ENCODE results near the gene VPS35L.
A peak's percentile ranks its signal among the peaks of the same experiment; 100 is the strongest.
"Not testable (repeated sequence)": the region's sequence is repeated elsewhere in the genome, so short reads cannot be mapped to it uniquely, and the experiment has no call there.

Gene VPS35L

DNA sequence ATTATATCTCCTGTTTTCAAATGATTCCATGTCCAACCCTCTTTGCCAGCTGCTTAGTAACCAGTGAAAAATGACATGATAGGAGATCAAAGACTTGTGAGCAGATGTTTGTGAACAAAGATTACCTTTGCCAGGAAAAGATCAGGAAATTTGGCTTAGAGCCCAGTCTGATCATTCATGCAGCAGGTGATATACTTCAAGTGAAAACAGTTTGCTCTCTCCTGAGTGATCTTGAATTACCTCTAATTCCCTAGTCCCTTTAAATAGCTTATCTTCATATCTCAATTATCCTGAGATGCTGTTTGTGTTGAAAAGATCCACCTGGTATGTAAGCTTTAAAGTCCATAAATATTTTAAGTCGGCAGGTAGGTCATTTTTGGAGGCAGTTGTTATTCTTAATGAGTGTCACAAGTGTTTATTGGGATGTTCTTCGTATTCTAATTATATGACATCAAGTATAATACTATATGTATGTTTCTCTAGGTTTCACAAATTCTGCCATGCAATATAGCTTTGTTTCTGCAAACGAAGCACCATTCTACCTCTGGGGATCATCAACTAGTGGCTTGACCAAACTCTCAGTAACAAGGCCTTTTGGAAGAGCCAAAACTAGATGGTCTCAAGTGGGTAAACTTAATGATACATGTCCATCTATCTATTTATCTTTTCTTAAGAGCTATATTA is 13.2 kb upstream of the VPS35L start:
- DNase-seq = peak; percentile 66

DNA sequence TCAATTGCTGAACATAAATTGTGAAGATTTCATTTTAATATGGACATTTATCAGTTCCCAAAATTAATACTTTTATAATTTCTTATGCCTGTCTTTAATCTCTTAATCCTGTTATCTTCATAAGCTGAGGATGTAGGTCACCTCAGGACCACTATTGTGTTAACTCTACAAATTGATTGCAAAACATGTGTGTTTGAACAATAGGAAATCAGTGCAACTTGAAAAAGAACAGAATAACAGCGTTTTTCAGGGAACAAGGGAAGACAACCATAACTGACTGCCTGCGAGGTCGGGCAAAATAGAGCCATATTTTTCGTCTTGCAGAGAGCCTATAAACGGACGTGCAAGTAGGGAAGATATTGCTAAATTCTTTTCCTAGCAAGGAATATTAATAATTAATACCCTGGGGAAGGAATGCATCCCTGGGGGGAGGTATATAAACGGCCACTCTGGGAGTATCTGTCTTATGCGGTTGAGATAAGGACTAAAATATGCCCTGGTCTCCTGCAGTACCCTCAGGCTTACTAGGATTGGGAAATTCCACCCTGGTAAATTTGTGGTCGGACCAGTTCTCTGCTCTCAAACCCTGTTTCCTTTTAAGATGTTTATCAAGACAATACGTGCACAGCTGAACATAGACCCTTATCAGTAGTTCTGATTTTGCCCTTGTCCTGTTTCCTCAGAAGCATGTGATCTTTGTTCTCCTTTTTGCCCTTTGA is 12.1 kb upstream of the VPS35L start:
- DNase-seq = not testable (repeated sequence)

DNA sequence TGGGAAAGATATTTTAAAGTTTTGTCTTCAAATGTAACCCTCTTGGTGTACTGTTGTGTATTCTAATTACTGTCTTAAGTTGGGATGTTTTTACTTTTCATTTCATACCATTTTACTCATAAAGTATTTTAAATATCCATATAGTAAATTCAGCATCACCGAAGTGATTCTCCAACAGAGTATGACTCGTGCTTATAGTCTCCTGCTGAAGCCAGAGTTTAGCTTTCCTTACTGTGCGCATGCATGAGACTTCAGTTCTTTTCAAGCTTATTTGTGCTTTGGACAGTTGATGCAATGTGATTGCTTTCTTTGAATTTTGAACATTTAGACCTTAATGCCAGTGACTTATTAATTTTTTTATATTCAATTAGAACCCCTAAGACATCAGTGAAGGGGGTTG is 7.4 kb upstream of the VPS35L start:
- DNase-seq = no peak

DNA sequence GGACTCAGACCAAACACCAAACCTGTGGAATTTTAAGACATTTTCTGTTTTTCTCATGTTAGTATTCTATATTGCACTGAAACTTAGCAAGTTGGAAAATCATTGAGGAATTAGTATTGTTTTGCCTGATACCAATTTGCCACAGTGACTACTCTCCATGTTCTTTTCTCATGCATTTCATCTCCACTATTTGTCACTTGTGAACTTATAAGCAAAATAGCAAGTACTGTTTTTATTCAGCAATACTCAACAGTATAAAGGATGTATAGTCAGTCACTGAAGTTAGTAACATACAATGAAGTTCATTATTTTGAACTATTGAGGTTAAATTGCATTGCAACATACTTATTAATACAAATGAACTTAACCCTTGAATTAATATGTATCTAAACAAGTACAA is 5.8 kb upstream of the VPS35L start:
- DNase-seq = no peak

DNA sequence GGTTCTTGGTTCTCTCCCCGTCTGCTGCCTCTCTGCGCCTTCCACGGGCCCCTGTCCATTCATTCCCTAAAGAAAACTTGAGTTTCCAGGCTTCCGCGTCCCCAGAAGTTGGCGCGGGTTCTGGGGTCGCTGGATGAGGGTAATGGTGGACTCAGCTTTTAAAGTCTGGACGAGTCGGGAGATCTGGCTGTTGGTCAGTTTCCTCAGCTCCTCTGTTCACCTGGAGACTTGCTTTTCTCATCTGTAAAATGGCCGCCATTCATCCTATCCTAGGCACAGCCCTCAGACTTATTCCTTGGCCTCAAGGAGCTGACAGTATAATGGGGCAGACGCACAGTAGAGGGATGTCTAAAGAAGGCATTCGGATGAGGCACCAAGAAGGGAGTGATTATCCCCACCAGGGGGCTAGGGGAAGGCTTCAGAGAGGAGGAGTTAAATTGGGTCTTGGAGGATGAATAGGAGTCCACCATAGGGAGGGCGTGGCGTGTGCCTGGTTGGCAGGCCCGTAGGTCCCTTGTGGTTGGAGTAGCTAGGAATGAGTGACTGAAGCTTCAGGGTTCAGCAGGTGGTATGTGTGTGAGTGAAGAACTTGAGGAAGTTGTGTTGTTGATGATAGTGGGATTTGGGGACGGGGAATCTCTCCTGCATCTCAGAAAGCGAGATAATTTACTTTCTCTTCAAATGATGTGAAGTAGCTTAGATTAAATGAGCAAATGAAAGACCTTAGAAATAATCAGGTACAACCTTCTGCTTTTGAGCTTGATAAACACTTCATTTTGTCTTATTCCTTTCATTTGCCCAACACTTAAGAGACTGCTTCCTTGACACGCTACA is 652 bp downstream of the VPS35L start:
- DNase-seq = no peak

DNA sequence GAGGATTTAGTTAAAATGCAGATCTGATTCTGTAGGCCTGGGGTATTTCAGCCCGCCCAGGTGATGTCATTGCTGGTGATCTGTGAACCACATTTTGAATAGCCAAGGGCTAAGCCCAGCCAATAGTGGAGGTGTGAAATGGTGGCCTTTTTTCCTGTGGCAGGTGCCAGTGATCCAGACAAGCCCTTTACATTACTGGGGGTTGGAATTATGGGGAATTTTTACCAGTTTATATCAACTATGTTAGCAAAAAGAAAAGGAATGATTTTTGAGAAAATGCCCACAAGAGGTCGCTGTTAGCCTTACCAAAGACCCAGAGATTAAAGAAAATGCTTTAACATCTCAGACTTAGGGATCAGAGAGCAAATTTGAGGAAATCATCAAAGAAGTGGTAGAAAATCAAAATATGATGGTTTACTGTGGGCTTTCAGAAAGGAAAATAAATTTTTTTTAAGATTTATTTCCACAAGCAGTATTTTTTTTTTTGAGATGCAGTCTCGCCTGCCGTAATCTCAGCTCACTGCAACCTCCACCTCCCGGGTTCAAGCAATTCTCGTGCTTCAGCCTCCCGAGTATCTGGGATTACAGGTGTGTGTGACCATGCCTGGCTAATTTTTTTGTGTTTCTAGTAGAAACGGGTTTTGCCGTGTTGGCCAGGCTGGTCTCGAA is 3.9 kb downstream of the VPS35L start:
- DNase-seq = peak; percentile 56

DNA sequence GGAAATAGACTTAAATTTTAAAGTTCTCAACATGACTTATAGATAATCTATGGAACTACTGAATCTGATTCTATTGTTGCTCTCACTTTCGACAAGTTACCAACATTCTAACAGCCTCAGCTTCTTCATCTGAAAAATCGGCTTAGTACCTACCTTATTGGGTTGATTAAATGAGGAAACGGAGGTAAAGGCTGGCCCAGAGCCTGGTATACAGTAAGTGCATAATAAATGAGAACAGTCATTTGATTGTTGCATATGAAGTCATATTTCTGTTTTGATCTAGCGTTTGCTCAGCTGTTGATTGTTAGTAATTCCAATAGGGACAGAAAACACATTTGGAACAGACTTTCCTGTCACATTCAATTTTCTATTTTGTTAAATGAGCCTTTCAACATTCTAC is 4.6 kb downstream of the VPS35L start:
- no peak for DNase-seq

DNA sequence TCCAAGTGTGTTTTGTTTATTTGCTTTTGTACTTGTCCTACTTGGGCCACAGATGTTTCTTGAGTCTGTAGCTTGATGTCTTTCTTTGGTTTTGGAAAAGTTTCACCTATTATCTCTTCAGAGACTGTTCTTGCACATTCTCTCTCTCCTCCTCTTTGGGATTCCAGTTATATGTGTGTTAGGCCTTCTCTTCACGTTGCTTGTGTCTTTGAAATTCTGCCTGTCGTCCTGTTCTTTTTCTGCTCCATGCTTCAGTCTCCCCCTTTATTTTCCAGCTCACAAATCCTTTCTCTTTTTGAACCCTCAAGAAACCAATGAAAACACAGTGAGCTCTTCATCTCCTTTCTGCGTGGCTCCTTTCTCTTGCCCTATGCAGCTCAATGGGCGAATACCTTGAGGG is 7.9 kb downstream of the VPS35L start:
- DNase-seq = no peak

DNA sequence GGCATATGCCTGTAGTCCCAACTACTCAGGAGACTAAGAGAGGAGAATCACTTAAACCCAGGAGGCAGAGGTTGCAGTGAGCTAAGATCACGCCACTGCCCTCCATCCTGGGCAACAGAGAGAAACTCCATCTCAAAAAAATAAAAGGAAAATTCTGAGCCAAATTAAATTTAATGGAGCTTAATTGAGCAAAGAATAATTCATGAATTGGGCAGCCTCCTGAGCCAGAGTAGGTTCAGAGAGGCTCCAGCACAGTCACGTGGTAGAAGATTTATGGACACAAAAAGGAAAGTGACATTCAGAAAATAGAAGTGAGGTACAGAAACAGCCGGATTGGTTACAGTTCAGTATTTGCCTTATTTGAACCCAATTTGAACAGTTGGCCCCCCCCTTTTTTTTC is 10.9 kb downstream of the VPS35L start:
- DNase-seq = no peak

DNA sequence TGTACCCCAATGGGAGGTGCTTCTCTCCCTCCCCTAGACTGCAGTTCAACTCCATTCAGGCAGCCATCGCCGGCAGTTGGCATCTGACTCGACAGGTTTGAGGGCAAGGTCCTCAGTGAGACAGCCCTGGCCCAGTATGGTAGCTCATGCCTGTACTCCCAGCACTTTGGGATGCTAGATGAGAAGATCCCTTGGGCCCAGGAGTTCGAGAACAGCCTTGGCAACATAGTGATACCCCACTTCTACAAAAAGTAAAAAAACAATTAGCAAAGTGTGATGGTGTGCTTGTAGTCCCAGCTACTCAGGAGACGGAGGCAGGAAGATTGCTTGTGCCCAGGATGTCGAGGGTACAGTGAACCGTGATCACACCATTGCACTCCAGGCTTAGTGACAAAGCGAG is 12.1 kb downstream of the VPS35L start:
- no peak for DNase-seq

DNA sequence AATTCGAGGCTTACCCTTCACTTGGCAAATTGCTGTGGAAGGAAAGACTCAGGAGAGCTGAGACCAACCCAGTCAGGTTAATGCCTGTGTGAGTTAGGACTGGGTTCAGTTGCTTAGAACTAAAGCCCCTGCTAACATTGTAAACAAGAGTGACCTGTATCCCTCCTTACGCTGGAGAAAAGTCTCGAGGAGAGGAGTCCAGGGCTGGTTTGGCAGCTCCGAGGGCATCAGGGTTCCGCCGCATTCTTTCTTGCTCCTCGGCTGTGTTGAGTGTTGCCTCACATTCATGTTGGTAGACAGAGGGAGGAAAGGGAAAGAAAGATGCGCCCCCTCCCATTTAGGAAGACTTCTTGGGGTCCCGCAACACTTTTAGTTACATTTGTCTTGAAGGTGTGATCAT is 18.5 kb downstream of the VPS35L start:
- no peak for DNase-seq

DNA sequence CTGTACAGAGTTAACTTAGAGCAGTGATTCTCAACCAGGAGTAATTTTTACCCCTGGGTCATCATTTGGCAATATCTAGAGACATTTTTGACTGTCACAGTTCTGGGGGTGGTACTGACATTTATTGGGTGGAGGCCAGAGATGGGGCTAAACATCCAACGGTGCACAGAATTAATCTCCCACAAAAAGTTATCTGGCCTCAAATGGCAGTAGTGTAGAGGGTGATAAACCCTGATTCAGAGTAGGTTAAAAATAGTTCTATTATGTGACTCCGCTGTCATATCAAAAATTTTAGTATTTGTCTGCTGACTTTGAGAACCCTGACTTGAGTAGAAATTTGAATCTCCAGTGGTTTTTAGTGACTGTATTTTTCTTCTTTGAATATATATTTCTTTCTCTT is 19.1 kb downstream of the VPS35L start:
- DNase-seq = no peak

DNA sequence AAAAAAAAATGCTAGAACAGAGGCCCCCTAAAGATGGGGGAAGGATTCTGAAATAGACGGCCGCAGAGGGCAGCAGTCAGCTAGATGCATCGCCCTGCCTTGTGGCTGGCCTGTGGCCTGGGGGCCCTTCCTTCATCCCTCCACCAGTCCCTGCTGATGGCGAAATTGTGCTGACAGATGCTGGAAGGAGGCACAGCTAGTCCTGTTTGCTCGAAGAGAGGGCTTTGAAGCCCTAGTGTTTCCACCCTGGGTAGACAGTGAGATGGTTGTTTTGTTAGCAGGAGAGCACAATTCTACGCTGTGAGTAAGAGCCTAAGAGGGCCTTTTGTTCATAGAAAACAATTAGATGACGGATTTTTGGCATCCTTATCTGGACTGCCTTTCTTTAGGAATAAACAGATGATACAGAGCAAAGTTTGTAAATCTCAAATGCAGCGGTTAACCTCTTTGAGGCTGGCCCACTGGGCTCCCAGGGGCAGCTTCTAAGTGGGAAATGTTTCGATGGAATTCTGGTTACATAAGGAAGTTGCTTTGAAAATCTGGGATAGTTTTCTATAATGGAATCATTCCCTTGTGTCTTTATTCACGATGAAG is 23.0 kb downstream of the VPS35L start:
- DNase-seq = no peak

DNA sequence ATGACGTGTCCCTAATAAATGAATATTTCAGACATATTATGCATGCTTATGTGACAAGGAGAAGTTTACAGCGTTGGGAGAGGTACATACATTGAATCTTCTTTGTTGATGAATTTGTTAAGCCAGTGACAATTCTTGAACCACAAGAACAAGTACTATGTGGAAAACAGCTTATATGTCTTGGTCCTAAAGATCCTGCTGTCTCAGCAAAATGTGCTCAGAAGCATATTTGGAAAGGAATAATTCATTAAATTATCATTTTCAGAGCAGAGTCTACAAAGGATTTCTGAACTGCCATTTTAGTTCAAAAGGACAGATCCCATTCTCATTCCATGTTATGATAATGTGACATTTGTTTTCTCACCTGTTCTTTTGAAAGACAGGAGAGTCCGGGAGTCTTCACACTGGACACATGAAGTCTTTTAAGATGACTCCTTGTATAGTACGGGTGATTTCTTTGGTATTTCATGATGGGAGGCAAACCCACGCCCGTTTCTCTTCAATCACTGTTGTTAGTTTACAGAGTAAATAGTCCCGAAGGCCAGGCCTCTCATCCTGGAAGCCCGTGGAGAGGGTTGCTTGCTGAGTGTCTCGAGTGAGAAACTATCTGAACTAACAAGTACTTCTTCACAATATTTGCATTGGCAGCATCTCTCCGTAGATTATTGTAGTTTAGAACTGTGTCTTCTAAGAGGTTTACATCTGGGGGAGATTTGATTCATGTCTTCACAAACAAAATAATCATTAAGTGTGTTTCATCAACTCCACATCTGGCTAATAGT is 26.7 kb downstream of the VPS35L start:
- no peak for DNase-seq

DNA sequence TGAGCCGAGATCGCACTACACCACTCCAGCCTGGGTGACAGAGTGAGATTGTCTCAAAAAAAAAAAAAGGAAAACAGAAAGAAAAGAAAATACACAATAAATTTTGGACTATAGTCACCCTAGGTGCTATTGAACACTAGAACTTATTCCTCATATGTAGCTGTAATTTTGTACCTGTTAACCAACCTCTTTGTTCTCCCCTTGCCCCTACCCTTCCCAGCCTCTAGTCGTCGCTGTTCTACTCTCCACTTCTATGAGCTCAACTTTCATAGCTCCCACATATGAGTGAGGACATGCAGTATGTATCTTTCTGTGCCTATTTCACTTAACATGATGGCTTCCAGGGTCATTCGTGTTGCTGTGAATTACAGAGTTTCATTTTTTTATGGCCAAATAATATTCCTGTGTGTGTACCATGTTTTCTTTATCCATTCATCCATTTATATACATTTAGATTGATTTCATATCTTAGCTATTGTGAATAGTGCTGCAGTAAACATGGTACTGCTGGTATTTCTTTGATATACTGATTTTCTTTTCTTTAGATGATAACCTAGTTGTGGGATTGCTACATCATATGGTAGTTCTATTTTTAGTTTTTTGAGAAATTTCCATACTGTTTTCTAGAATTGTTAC is 28.3 kb downstream of the VPS35L start:
- peak; percentile 40 for DNase-seq

DNA sequence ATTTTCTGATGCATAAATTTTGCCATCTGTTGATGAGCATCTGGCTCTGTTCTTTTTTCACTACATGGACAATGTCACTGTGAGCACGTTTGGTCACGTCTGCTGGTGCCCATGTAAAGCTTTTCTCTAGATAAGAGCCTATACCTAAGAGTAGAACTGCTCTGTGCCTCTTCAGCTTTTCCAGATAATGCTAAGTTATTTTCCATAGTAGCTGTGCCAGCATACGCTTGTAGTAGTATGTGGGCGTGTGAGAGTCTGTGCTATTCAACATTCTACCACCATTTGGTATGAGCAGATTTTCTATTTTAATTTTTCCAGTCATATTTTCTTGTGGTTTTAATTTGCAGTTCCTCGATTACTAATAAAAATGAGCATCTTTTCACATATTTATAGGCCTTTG is 33.2 kb downstream of the VPS35L start:
- DNase-seq = no peak

DNA sequence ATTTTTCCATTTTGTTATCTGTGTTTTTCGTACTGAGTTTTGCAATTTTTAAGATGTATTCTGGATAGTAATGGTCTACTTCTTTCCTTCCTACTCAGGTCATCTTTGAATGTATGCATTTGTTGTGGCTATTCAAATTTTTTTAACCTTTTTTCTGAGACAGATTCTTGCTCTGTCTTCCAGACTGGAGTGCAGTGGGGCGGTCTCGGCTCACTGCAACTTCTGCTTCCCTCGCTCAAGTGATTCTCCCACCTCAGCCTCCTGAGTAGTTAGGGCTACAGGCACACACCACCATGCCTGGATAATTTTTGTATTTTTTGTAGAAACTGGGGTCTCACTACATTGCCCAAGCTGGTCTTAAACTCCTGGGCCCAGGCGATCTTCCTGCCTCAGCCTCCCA is 33.6 kb downstream of the VPS35L start:
- no peak for DNase-seq

DNA sequence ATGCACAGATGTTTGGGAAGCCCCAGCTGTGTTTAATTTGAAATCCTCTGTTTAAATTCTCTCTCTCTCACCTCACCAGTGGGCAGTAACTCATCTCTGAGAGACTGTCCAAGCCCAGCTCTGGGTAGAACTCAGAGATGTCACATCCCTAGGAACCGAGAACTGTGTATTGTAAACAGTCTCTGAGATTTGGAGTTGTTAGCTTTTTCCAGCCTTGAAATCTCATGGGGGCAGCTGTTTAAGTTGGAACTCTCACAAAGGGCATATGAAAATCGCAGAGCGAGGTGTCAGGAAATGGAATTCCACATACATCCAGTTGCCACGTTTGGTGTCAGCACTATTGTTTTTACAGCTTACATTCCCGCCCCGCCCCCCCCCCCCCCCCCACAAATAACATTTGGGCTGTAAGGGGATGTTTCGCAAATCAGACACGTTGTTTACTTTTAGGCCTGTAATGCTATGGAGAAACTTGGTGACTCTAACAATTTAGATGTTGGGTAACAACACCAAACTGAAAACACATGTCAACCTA is 34.3 kb downstream of the VPS35L start:
- DNase-seq = no peak

DNA sequence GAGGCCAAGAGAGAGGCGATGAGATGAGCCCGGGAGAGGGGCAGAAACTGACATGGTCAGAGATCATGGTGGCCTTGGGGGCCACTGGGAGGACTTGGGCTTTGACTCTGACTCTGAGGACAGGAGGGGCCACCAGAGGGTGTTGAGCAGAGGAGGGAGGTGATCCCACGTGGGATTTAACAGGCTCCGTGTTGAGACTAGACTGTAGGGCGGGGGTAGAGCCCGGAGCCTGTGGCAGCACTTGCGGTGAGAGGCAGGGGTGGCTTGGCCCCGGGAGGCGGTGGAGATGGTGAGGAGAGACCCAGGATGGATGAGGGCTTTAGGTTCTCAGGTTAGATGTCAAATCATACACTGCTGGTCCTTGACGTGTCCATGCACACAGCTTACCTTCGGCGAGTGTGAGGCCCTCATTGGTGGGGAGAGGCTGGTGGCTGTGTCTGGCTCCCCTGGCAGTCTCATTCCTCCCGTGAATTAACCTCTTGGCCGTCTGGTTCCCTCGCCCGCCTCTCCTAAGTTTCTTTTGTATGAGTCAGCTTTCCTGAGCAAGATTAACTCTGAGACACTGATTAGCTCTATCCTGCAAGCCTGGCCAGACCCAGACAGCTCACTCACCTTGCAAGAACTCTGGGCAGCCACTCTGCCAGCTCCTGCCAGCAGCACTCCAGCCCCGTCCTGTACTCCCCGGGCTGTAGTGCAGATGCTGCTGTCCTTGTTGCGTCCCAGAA is 39.7 kb downstream of the VPS35L start:
- DNase-seq = no peak

DNA sequence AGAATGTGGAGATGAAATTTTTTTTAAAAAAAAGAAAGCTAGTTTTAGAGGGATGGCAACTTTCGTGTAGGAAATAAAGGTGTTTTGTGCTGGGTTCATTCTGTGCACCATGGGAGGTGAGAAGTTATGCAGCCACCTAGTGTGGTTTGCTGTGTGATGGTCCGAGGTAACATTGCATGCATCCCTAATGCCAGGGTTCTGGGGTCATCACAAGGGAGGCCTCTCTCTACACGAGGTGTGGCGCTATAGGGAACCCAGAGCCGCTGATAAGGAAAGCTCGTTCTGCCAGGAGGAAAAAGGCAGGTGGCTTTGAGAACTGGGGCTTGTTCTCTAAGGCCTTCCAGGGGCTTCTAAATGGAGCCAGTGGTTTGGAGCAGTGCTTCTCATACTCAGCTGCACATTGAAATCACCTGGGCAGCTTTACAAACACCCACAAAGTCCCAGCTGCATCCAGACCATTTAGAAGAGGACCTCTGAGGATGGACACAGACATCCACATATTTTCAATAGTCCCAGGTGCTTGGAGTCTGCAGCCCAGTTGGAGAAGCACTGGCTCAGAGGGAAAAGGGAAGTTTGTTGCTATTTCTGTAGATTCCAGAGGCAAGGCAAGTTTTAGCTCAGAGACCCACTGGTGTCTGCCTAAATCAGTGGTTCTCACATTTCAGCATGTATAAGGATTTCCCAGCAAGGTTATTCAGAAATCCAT is 43.5 kb downstream of the VPS35L start:
- no peak for DNase-seq

All from NCI-H748 treated with DMSO at 0.1 percent for 48 hours (cell line).